Endothelial cell of umbilical vein (primary cell): ENCODE data around the gene TRNP1. TPM values are rescaled to one million over a fixed set of nuclear protein-coding genes. Genes with fewer than 3 reads are reported as not detected.

Source experiments
- BruUV-seq: library from RNA; stranded (reverse); fragments of 400-500 nt; replicated peaks from 2 replicates; lab custom pipeline; 2021; lab: Mats Ljungman, UMichigan
- CTCF ChIA-PET: fragments of 300-600, 350-600 bp; sonication (Branson Sonifier 250); formaldehyde crosslinking; loops from one replicate; lab custom pipeline; 2021; ENCODE audit warnings: antibody characterized with exemption, inconsistent platforms; lab: Charles Lee
- POLR2A ChIA-PET: fragments of 300-600, 350-600 bp; sonication (Branson Sonifier 250); formaldehyde crosslinking; loops from one replicate; lab custom pipeline; 2021; ENCODE audit warnings: antibody characterized with exemption, inconsistent platforms; lab: Charles Lee
- DNase-seq: peaks from one replicate; pipeline ENCODE4 v3.0.0-alpha.2; 2011; ENCODE audit warnings: low read depth, low spot score
- FAIRE-seq: peaks from 2 replicates; lab custom pipeline; 2011; peaks lifted over from hg19 to GRCh38; lab: Jason Lieb, UNC
- H2AFZ ChIP-seq: 2 replicates; pipeline ENCODE4 v1.6.0; 2012; ENCODE audit warnings: low read depth, low read length, control low read depth, inconsistent platforms
- H3K27ac ChIP-seq: 2 replicates; pipeline ENCODE4 v1.5.1; 2011; ENCODE audit warnings: low read depth, mild to moderate bottlenecking, control low read depth, low read length, moderate library complexity; ENCODE audit not compliant: insufficient read depth
- H3K27me3 ChIP-seq, 2 experiments: 2 replicates each; pipeline versions ENCODE4 v1.6.0 to v1.6.1; 2011; ENCODE audit warnings: low read length in 2 of 2, mixed read lengths in 1 of 2; ENCODE audit not compliant: control insufficient read depth in 2 of 2, insufficient read depth in 2 of 2
- H3K36me3 ChIP-seq, 2 experiments: 2 replicates in 1 of 2; 3 replicates in 1 of 2; pipeline ENCODE4 v1.5.1; 2011; ENCODE audit warnings: low read length in 2 of 2, mild to moderate bottlenecking in 1 of 2, moderate library complexity in 1 of 2; ENCODE audit not compliant: control insufficient read depth in 2 of 2, insufficient read depth in 2 of 2; ENCODE audit errors: extremely low read depth in 1 of 2
- H3K4me1 ChIP-seq: 3 replicates; pipeline ENCODE4 v1.5.1; 2011; ENCODE audit warnings: mild to moderate bottlenecking, low read length; ENCODE audit not compliant: control insufficient read depth, insufficient read depth; ENCODE audit errors: extremely low read depth
- H3K4me2 ChIP-seq: 2 replicates; pipeline ENCODE4 v1.6.1; 2011; ENCODE audit warnings: low read length, control low read depth, mixed read lengths; ENCODE audit not compliant: insufficient read depth
- H3K4me3 ChIP-seq, 3 experiments: fragments of 200-600 bp in 1 of 3; sonication (generic), shearing (Covaris generic) in 1 of 3; replicated peaks in 1 of 3; 2 replicates each; pipeline ENCODE4 v1.5.1; 2011 to 2016; ENCODE audit warnings: control low read depth in 3 of 3, low read length in 3 of 3, mild to moderate bottlenecking in 2 of 3, inconsistent platforms in 1 of 3, low read depth in 1 of 3, moderate library complexity in 1 of 3; ENCODE audit not compliant: insufficient read depth in 1 of 3
- H3K79me2 ChIP-seq: 2 replicates; pipeline ENCODE4 v1.6.0; 2012; ENCODE audit warnings: low read length, inconsistent platforms; ENCODE audit not compliant: control insufficient read depth, insufficient read depth
- H3K9ac ChIP-seq: replicated peaks from 2 replicates; pipeline ENCODE3; 2011; ENCODE audit warnings: low read length, control low read depth; ENCODE audit not compliant: insufficient read depth; ENCODE audit errors: extremely low read depth
- H3K9me1 ChIP-seq: replicated peaks from 3 replicates; pipeline ENCODE4 v1.6.0; 2011; ENCODE audit warnings: mild to moderate bottlenecking, low read length; ENCODE audit not compliant: control insufficient read depth, insufficient read depth; ENCODE audit errors: extremely low read depth
- H3K9me3 ChIP-seq: replicated peaks from 2 replicates; pipeline ENCODE4 v1.5.1; 2012; ENCODE audit warnings: low read length, inconsistent platforms; ENCODE audit not compliant: control insufficient read depth, insufficient read depth
- H4K20me1 ChIP-seq: replicated peaks from 2 replicates; pipeline ENCODE3; 2011; ENCODE audit warnings: mild to moderate bottlenecking, low read length; ENCODE audit not compliant: control insufficient read depth, insufficient read depth; ENCODE audit errors: extremely low read depth
- CTCF ChIP-seq, 2 donors: IDR thresholded peaks; 1 replicate in 1 of 2; 2 replicates in 1 of 2; pipeline ENCODE4 v1.5.1; 2011; ENCODE audit warnings: low read length in 2 of 2, mild to moderate bottlenecking in 2 of 2, moderate library complexity in 2 of 2, control low read depth in 1 of 2, inconsistent platforms in 1 of 2, low read depth in 1 of 2; ENCODE audit not compliant: insufficient read depth in 1 of 2; ENCODE audit errors: extremely low read depth in 1 of 2
- EZH2 ChIP-seq: IDR thresholded peaks from 2 replicates; pipeline ENCODE4 v1.6.1; 2012; ENCODE audit warnings: borderline replicate concordance, low read depth, mild to moderate bottlenecking, moderate library complexity, low read length, inconsistent platforms; ENCODE audit not compliant: severe bottlenecking
- FOS ChIP-seq: IDR thresholded peaks from 2 replicates; pipeline ENCODE4 v1.6.1; 2011; ENCODE audit warnings: mild to moderate bottlenecking, low read length, moderate library complexity, borderline replicate concordance; ENCODE audit not compliant: insufficient read depth
- JUN ChIP-seq: IDR thresholded peaks from 2 replicates; pipeline ENCODE4 v1.6.1; 2011; ENCODE audit warnings: borderline replicate concordance, low read depth; ENCODE audit not compliant: insufficient read length, insufficient read depth
- MAX ChIP-seq: IDR thresholded peaks from 2 replicates; pipeline ENCODE4 v1.6.1; 2011; ENCODE audit not compliant: insufficient read depth, insufficient read length
- POLR2AphosphoS5 ChIP-seq: IDR thresholded peaks from 2 replicates; pipeline ENCODE4 v1.6.1; 2012; ENCODE audit warnings: low read depth, mild to moderate bottlenecking, control low read depth, low read length, moderate library complexity; ENCODE audit not compliant: insufficient read depth
- dilution Hi-C: fragments of 300-500 bp; cut with MboI; formaldehyde crosslinking; loops from one replicate; pipeline ENCODE4 v1.15.0; 2019; ENCODE audit warnings: low sequenced_read_pairs; ENCODE audit not compliant: extremely low pct_ligation_motif_present
- intact Hi-C: fragments of 100-400 bp; cut with micrococcal nuclease; formaldehyde crosslinking; loops from one replicate; pipeline ENCODE4 v1.10.0; 2022
- polyA plus RNA-seq, 4 experiments: library from polyadenylated mRNA; depleted of rRNA in 3 of 4; stranded (reverse) in 3 of 4; unstranded in 1 of 4; fragments of >200 nt; gene quantifications; 2 replicates each; pipeline versions ENCODE4 v1.2.1 to v1.2.3, GENCODE V29; 2011 to 2012; ENCODE audit warnings: missing spikeins in 1 of 4
- total RNA-seq: library from RNA; stranded (reverse); gene quantifications from 2 replicates; pipeline ENCODE4 v1.2.3, GENCODE V29; 2021

Gene TRNP1
- total and polyA plus RNA-seq, 2 donors (not counting 3 experiments of a cell fraction or from before 2014, with no cell fraction given): 5.9 to 20.5 TPM

- intact Hi-C loops: no loop called here
Measured at GRCh38 chr1:27006683-27007082, 13.2 kb downstream of the TRNP1 start.

GRCh38 chr1:27007909-27008582 is 14.6 kb downstream of the TRNP1 start:
- DNase-seq (no peak), FAIRE-seq (no peak)
- Histone ChIP-seq H3K79me2 (no peaks in the 10 kb centered on the region), H2AFZ (no peak overlapping the region), H3K27ac (no peak overlapping the region), H3K36me3 (no peaks in the 10 kb centered on the region), H4K20me1 (no peaks in the 10 kb centered on the region), H3K9me3 (no peaks in the 10 kb centered on the region), H3K27me3 (no peaks in the 10 kb centered on the region), H3K4me2 (no peak overlapping the region), H3K9me1 (no peaks in the 10 kb centered on the region), H3K9ac (no peak overlapping the region), H3K4me3 (no peak overlapping the region), H3K4me1 (peaks cover 8% of the 10 kb centered on the region)
- no peak for TF ChIP-seq FOS
- TF ChIP-seq CTCF (IDR thresholded peaks at IDR 0.05; ENCODE audit: extremely low read depth in 1 of 2, insufficient read depth in 1 of 2, low read depth in 1 of 2, low read length in 2 of 2): no peak
- no peak for TF ChIP-seq POLR2AphosphoS5
- TF ChIP-seq EZH2: no peak
- BruUV-seq: no TSS peak
- ChIA-PET CTCF (interaction anchor here (0.7 to 2.9 kb wide), 4 partner anchors 10 to 44 kb away, joined by 3 to 25 read pairs (median 4); no protein-coding TSS in a partner anchor), POLR2A (interaction anchor here (0.6 to 0.7 kb wide), 2 partner anchors 65 to 89 kb away, joined by 3 read pairs; no protein-coding TSS in a partner anchor)
- intact Hi-C loops (no loop called here), dilution Hi-C loops (no loop called here)

More at GRCh38 chr1:27006683-27007082, 13.2 kb downstream of the TRNP1 start:
- ChIA-PET CTCF (interaction anchor here (1.7 kb wide), 1 partner anchor 9 kb away, joined by 13 read pairs; no protein-coding TSS in a partner anchor), POLR2A (no interaction called here)
- Histone ChIP-seq H3K9me1 (no peaks in the 10 kb centered on the region), H2AFZ (no peak overlapping the region), H3K4me2 (no peak overlapping the region), H3K36me3 (no peaks in the 10 kb centered on the region), H4K20me1 (no peaks in the 10 kb centered on the region), H3K9me3 (no peaks in the 10 kb centered on the region), H3K4me3 (no peak overlapping the region), H3K4me1 (peaks cover 8% of the 10 kb centered on the region), H3K79me2 (no peaks in the 10 kb centered on the region), H3K9ac (no peak overlapping the region), H3K27me3 (no peaks in the 10 kb centered on the region), H3K27ac (no peak overlapping the region)
- DNase-seq (no peak), FAIRE-seq (no peak)
- dilution Hi-C loops: no loop called here
- BruUV-seq: no TSS peak
- TF ChIP-seq MAX (no peak), FOS (no peak), JUN (no peak)
